ENCODE data around the gene CAPN1. TPM values are rescaled to one million over a fixed set of nuclear protein-coding genes. Genes with fewer than 3 reads are reported as not detected.
A peak's percentile ranks its signal among the peaks of the same experiment; 100 is the strongest.

CAPN1 gene
- polyA plus RNA-seq, 2 donors: 323 to 450 TPM

DNA sequence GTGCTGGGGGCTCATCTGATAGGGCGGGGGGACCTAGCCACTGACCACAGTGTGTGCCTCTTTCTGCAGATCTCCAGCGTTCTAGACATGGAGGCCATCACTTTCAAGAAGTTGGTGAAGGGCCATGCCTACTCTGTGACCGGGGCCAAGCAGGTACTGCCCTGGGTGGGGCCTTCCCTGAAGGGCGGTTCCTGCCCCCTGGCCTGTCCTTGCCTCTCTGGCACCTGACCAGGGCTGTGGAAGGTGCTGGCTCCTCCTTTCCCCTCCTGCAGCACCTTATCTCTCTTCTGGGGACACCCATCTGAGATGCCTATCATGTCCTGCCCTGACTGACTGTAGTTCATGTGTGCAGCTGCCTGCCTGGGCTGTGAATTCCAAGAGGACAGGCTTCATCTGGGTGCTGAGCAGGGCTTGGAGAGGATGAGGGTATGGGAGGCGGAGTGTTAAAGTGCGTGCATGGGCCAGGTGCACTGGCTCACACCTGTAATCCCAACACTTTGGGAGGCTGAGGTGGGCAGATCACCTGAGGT, 5.5 kb downstream of the CAPN1 start:
- H3K27ac ChIP-seq (ENCODE audit: low read depth in 2 of 2, low read length in 1 of 2): peak overlapping the region in 1 of 2 donors; percentile 19
- no peaks in the 10 kb centered on the region for H3K27me3 ChIP-seq (ENCODE audit: control insufficient read depth in 1 of 2, insufficient read depth in 2 of 2, low read length in 2 of 2)
- H3K4me1 ChIP-seq (ENCODE audit: control insufficient read depth in 2 of 2, insufficient read depth in 2 of 2, low read length in 1 of 2): peaks cover 7 to 13% of the 10 kb centered on the region in 2 donors
- 86 to 94% methylated on average over 6 of the region's 6 CpGs for WGBS, 2 donors
- H3K4me3 ChIP-seq (ENCODE audit: low read depth in 1 of 2, low read length in 2 of 2): no peak overlapping the region
- no peaks in the 10 kb centered on the region for H3K9me3 ChIP-seq (ENCODE audit: control insufficient read depth in 2 of 2, insufficient read depth in 1 of 2, low read depth in 1 of 2, low read length in 1 of 2)
- peaks cover 22 to 56% of the 10 kb centered on the region in 2 donors for H3K36me3 ChIP-seq (ENCODE audit: control insufficient read depth in 2 of 2, insufficient read depth in 2 of 2, low read length in 1 of 2)

DNA sequence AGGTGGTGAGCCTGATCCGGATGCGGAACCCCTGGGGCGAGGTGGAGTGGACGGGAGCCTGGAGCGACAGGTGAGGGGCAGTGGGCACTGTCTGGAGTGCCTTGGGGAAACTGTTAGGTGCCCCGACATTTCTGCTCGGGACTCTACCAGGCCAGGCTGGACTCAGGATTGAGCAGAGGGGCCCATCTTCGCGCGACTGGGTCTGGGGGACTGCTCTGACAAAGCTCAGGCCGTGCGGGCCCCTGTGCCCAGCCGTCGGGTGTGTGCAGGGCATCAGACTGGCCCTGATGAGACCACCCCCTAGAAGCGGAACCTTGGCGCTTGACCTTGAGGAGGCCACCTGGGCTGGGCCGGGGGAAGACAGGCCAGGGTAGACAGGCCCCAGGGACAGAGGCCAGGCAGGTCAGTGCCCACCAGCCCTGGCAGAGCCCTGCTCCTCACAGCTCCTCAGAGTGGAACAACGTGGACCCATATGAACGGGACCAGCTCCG, 6.3 kb downstream of the CAPN1 start:
- Histone ChIP-seq H3K4me1 (ENCODE audit: control insufficient read depth in 2 of 2, insufficient read depth in 2 of 2, low read length in 1 of 2) (peaks cover 6 to 9% of the 10 kb centered on the region in 2 donors), H3K27me3 (ENCODE audit: control insufficient read depth in 1 of 2, insufficient read depth in 2 of 2, low read length in 2 of 2) (no peaks in the 10 kb centered on the region), H3K27ac (ENCODE audit: low read depth in 2 of 2, low read length in 1 of 2) (no peak overlapping the region), H3K9me3 (ENCODE audit: control insufficient read depth in 2 of 2, insufficient read depth in 1 of 2, low read depth in 1 of 2, low read length in 1 of 2) (no peaks in the 10 kb centered on the region), H3K4me3 (ENCODE audit: low read depth in 1 of 2, low read length in 2 of 2) (no peak overlapping the region), H3K36me3 (ENCODE audit: control insufficient read depth in 2 of 2, insufficient read depth in 2 of 2, low read length in 1 of 2) (peaks cover 22 to 56% of the 10 kb centered on the region in 2 donors)
- WGBS, 2 donors: 94 to 95% methylated on average over 20 of the region's 20 CpGs

DNA sequence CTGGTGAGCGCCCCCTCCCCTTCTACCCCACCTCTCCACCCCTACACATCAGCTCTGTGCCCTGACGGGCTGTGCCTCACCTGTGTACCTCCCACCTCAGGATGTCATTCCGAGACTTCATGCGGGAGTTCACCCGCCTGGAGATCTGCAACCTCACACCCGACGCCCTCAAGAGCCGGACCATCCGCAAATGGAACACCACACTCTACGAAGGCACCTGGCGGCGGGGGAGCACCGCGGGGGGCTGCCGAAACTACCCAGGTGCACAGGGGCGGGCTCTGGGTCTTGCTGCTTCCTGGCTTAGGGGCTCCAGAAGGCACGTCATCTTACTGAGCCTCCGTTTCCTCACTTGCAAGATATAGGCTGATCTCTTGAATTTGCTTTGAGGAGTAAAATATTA, 6.8 kb downstream of the CAPN1 start:
- H3K9me3 ChIP-seq (ENCODE audit: control insufficient read depth in 2 of 2, insufficient read depth in 1 of 2, low read depth in 1 of 2, low read length in 1 of 2): no peaks in the 10 kb centered on the region
- peaks cover 22 to 56% of the 10 kb centered on the region in 2 donors for H3K36me3 ChIP-seq (ENCODE audit: control insufficient read depth in 2 of 2, insufficient read depth in 2 of 2, low read length in 1 of 2)
- no peak overlapping the region for H3K4me3 ChIP-seq (ENCODE audit: low read depth in 1 of 2, low read length in 2 of 2)
- H3K27ac ChIP-seq (ENCODE audit: low read depth in 2 of 2, low read length in 1 of 2): no peak overlapping the region
- WGBS, 2 donors: 93 to 96% methylated on average over 18 of the region's 18 CpGs
- H3K4me1 ChIP-seq (ENCODE audit: control insufficient read depth in 2 of 2, insufficient read depth in 2 of 2, low read length in 1 of 2): peaks cover 3 to 9% of the 10 kb centered on the region in 2 donors
- no peaks in the 10 kb centered on the region for H3K27me3 ChIP-seq (ENCODE audit: control insufficient read depth in 1 of 2, insufficient read depth in 2 of 2, low read length in 2 of 2)

DNA sequence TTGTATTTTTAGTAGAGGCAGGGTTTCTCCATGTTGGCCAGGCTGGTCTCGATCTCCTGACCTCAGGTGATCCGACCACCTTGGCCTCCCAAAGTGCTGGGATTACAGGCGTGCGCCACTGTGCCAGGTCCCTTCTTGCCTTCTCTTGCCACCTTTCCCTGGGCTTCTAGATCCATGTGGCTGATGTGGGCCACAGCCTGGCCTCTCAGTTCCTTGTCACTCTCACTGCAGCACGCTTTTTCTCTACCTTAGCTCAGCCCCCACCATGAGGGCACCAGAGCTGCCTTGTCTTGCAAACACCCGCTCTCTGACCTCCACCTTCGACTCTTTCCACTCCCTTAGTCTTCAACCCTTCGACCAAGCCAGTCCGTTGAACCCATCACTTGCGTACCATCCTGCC, 7.5 kb downstream of the CAPN1 start:
- Histone ChIP-seq H3K4me1 (ENCODE audit: control insufficient read depth in 2 of 2, insufficient read depth in 2 of 2, low read length in 1 of 2) (peaks cover 2 to 6% of the 10 kb centered on the region in 2 donors), H3K4me3 (ENCODE audit: low read depth in 1 of 2, low read length in 2 of 2) (no peak overlapping the region), H3K36me3 (ENCODE audit: control insufficient read depth in 2 of 2, insufficient read depth in 2 of 2, low read length in 1 of 2) (peaks cover 22 to 52% of the 10 kb centered on the region in 2 donors), H3K9me3 (ENCODE audit: control insufficient read depth in 2 of 2, insufficient read depth in 1 of 2, low read depth in 1 of 2, low read length in 1 of 2) (no peaks in the 10 kb centered on the region), H3K27me3 (ENCODE audit: control insufficient read depth in 1 of 2, insufficient read depth in 2 of 2, low read length in 2 of 2) (no peaks in the 10 kb centered on the region), H3K27ac (ENCODE audit: low read depth in 2 of 2, low read length in 1 of 2) (no peak overlapping the region)
- WGBS, 2 donors: 82 to 83% methylated on average over 10 of the region's 10 CpGs

DNA sequence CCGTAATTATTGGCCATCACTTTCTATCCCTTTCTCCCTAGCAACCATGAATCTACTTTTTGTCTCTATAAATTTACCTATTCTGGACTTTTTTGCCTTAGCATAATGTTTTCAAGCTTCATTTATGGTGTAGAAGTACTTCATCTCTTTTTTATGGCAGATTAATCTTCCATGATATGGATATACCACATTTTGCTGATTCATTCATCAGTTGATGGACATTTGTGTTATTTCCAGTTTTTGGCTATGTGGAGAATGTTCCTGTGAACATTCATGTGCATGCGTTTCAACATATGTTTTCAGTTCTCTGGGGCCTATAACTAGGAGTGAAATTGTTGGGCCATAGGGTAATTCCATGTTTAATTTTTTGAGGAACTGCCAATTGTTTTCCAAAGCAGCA, 12.8 kb downstream of the CAPN1 start:
- Histone ChIP-seq H3K27me3 (ENCODE audit: control insufficient read depth in 1 of 2, insufficient read depth in 2 of 2, low read length in 2 of 2) (no peaks in the 10 kb centered on the region), H3K4me1 (ENCODE audit: control insufficient read depth in 2 of 2, insufficient read depth in 2 of 2, low read length in 1 of 2) (no peaks in the 10 kb centered on the region), H3K9me3 (ENCODE audit: control insufficient read depth in 2 of 2, insufficient read depth in 1 of 2, low read depth in 1 of 2, low read length in 1 of 2) (no peaks in the 10 kb centered on the region), H3K36me3 (ENCODE audit: control insufficient read depth in 2 of 2, insufficient read depth in 2 of 2, low read length in 1 of 2) (peaks cover 7 to 13% of the 10 kb centered on the region in 2 donors), H3K27ac (ENCODE audit: low read depth in 2 of 2, low read length in 1 of 2) (no peak overlapping the region), H3K4me3 (ENCODE audit: low read depth in 1 of 2, low read length in 2 of 2) (no peak overlapping the region)
- WGBS, 2 donors: 92 to 96% methylated on average over 2 of the region's 2 CpGs

DNA sequence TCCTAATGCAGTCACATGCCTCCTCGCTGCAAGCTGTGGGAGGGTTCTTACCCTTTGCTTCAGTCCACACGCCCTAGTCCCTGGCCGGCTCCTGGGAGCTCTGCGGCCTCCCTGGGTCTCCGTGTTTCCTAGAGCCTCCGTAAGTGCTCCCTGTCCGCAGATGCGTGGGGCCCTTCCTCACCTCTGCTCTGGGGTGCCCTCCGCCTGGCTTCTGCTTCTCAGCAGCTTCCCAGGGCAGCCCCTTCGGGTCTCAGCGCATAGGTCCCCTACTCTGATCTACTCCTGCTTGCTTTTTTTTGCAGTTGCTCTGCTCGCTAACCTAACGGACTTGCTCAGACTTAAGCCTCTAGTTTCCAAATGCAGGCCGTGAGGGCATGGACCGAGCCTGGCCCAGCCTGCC, 22.4 kb downstream of the CAPN1 start:
- WGBS, 2 donors: 95% methylated on average over 15 of the region's 15 CpGs
- no peak overlapping the region for H3K27ac ChIP-seq (ENCODE audit: low read depth in 2 of 2, low read length in 1 of 2)
- no peak overlapping the region for H3K4me3 ChIP-seq (ENCODE audit: low read depth in 1 of 2, low read length in 2 of 2)
- H3K9me3 ChIP-seq (ENCODE audit: control insufficient read depth in 2 of 2, insufficient read depth in 1 of 2, low read depth in 1 of 2, low read length in 1 of 2): no peaks in the 10 kb centered on the region
- peaks cover 21 to 46% of the 10 kb centered on the region in 2 donors for H3K36me3 ChIP-seq (ENCODE audit: control insufficient read depth in 2 of 2, insufficient read depth in 2 of 2, low read length in 1 of 2)
- no peaks in the 10 kb centered on the region for H3K27me3 ChIP-seq (ENCODE audit: control insufficient read depth in 1 of 2, insufficient read depth in 2 of 2, low read length in 2 of 2)
- no peaks in the 10 kb centered on the region for H3K4me1 ChIP-seq (ENCODE audit: control insufficient read depth in 2 of 2, insufficient read depth in 2 of 2, low read length in 1 of 2)

DNA sequence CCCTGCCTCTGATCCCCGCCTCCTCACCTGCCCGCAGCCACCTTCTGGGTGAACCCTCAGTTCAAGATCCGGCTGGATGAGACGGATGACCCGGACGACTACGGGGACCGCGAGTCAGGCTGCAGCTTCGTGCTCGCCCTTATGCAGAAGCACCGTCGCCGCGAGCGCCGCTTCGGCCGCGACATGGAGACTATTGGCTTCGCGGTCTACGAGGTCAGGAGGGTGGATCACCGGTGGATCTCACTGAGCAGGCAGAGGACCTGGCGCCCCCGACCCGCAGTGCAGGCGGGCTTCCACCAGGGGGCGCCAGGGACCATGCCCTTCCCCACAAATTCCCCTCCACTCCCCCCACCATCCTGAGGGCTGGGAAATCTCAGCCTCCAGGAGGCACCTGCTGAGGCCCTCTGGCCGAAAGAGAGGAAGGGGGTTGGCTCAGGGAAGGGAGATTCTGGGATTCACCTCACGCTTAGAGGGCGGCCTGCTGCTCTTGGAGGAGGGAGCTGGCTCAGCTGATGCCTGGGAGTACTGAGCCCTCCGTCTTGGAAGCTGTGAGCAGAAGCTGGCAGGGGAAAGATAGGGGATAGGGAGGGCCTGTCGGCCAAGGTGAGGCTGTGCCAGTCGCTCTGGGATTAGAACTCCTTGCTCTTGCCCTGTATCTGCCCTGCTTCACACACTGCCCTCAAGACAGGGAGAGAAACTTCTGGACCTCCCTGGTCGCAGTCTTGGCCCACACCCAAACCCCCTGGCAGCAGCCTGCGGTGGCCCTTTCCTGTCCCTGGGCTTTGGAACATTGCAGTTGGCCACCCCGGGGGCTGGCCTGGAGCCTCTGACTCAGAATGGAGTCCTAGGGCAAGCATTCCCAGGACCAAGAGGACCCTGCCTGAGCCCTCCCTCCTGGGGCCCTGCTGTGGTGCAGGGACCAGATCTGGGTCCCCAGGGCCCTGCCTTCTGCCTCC, 23.2 kb downstream of the CAPN1 start:
- Histone ChIP-seq H3K4me1 (ENCODE audit: control insufficient read depth in 2 of 2, insufficient read depth in 2 of 2, low read length in 1 of 2) (no peaks in the 10 kb centered on the region), H3K9me3 (ENCODE audit: control insufficient read depth in 2 of 2, insufficient read depth in 1 of 2, low read depth in 1 of 2, low read length in 1 of 2) (no peaks in the 10 kb centered on the region), H3K27me3 (ENCODE audit: control insufficient read depth in 1 of 2, insufficient read depth in 2 of 2, low read length in 2 of 2) (no peaks in the 10 kb centered on the region), H3K4me3 (ENCODE audit: low read depth in 1 of 2, low read length in 2 of 2) (no peak overlapping the region), H3K27ac (ENCODE audit: low read depth in 2 of 2, low read length in 1 of 2) (no peak overlapping the region), H3K36me3 (ENCODE audit: control insufficient read depth in 2 of 2, insufficient read depth in 2 of 2, low read length in 1 of 2) (peaks cover 18 to 53% of the 10 kb centered on the region in 2 donors)
- WGBS, 2 donors: 69 to 72% methylated on average over 36 to 38 of the region's 38 CpGs

DNA sequence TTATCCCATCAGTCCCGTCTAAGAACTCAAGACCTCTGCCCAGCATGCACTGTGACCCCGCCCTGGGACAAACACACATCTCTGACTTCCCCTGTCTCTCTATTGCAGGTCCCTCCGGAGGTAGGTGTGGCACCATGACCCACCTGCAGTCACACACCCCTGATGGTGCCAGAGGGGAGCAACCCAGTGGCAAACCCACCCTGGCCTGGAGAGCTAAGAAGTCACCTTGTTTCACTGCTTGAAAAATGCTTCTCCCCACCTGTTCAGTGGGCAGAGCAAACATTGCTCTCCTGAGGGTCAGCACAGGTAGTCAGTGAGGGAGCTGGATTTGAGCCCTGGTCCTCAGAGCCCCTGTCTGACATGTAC, 23.9 kb downstream of the CAPN1 start:
- H3K36me3 ChIP-seq (ENCODE audit: control insufficient read depth in 2 of 2, insufficient read depth in 2 of 2, low read length in 1 of 2): peaks cover 24 to 57% of the 10 kb centered on the region in 2 donors
- WGBS, 2 donors: 73 to 81% methylated on average over 3 of the region's 3 CpGs
- H3K4me1 ChIP-seq (ENCODE audit: control insufficient read depth in 2 of 2, insufficient read depth in 2 of 2, low read length in 1 of 2): no peaks in the 10 kb centered on the region

DNA sequence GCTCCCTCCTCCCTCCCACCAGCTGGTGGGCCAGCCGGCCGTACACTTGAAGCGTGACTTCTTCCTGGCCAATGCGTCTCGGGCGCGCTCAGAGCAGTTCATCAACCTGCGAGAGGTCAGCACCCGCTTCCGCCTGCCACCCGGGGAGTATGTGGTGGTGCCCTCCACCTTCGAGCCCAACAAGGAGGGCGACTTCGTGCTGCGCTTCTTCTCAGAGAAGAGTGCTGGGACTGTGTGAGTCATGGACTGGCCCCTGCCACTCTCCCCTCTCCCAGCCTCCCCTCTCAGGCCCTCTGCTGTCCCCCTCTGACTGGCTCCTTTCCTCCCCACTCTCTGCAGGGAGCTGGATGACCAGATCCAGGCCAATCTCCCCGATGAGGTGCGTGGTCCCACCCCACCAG, 24.7 kb downstream of the CAPN1 start:
- no peaks in the 10 kb centered on the region for H3K27me3 ChIP-seq (ENCODE audit: control insufficient read depth in 1 of 2, insufficient read depth in 2 of 2, low read length in 2 of 2)
- WGBS, 2 donors: 94 to 96% methylated on average over 17 of the region's 17 CpGs
- H3K36me3 ChIP-seq (ENCODE audit: control insufficient read depth in 2 of 2, insufficient read depth in 2 of 2, low read length in 1 of 2): peaks cover 32 to 64% of the 10 kb centered on the region in 2 donors
- no peak overlapping the region for H3K27ac ChIP-seq (ENCODE audit: low read depth in 2 of 2, low read length in 1 of 2)
- no peaks in the 10 kb centered on the region for H3K4me1 ChIP-seq (ENCODE audit: control insufficient read depth in 2 of 2, insufficient read depth in 2 of 2, low read length in 1 of 2)
- no peaks in the 10 kb centered on the region for H3K9me3 ChIP-seq (ENCODE audit: control insufficient read depth in 2 of 2, insufficient read depth in 1 of 2, low read depth in 1 of 2, low read length in 1 of 2)
- H3K4me3 ChIP-seq (ENCODE audit: low read depth in 1 of 2, low read length in 2 of 2): no peak overlapping the region

More for the DNA sequence above, 23.9 kb downstream of the CAPN1 start:
- Histone ChIP-seq H3K9me3 (ENCODE audit: control insufficient read depth in 2 of 2, insufficient read depth in 1 of 2, low read depth in 1 of 2, low read length in 1 of 2) (no peaks in the 10 kb centered on the region), H3K27me3 (ENCODE audit: control insufficient read depth in 1 of 2, insufficient read depth in 2 of 2, low read length in 2 of 2) (no peaks in the 10 kb centered on the region), H3K4me3 (ENCODE audit: low read depth in 1 of 2, low read length in 2 of 2) (no peak overlapping the region), H3K27ac (ENCODE audit: low read depth in 2 of 2, low read length in 1 of 2) (no peak overlapping the region)

Measured in esophagus (tissue), 2 donors.